GM18909 (cell line): Measurements from ENCODE around the gene NGF.
"Not testable (repeated sequence)": the region's sequence is repeated elsewhere in the genome, so short reads cannot be mapped to it uniquely, and the experiment has no call there.

ENCODE experiments used
- ATAC-seq: cut with Tn5 transposase; IDR thresholded peaks from one replicate; pipeline ENCODE4 v1.9.1; 2021; ENCODE audit warnings: mild to moderate bottlenecking; ENCODE audit not compliant: unreplicated experiment, poor library complexity

The NGF gene

GRCh38 chr1:115311474-115311989 is 26.5 kb downstream of the NGF start:
- no peak for ATAC-seq

GRCh38 chr1:115310581-115311473 is 27.2 kb downstream of the NGF start:
- ATAC-seq: peak; percentile 45

- not testable (repeated sequence) for ATAC-seq
These were observed 28.5 kb downstream of the NGF start for GRCh38 chr1:115309504-115309903.

- no peak for ATAC-seq
These were observed 29.1 kb downstream of the NGF start for GRCh38 chr1:115308969-115309368.

- ATAC-seq: no peak
These were observed 30.4 kb downstream of the NGF start for GRCh38 chr1:115307661-115308060.

GRCh38 chr1:115306146-115306545 is 31.9 kb downstream of the NGF start:
- ATAC-seq: no peak

- no peak for ATAC-seq
These were observed 34.7 kb downstream of the NGF start for GRCh38 chr1:115303364-115303763.

GRCh38 chr1:115302390-115302961 is 35.6 kb downstream of the NGF start:
- no peak for ATAC-seq

- no peak for ATAC-seq
These were observed 36.5 kb downstream of the NGF start for GRCh38 chr1:115301438-115302020.

- ATAC-seq: no peak
These were observed 37.8 kb downstream of the NGF start for GRCh38 chr1:115300087-115300876.

- ATAC-seq: no peak
These were observed 38.8 kb downstream of the NGF start for GRCh38 chr1:115299266-115299665.

- ATAC-seq: peak; percentile 85
These were observed 41.1 kb downstream of the NGF start for GRCh38 chr1:115296981-115297380.

- ATAC-seq: no peak
These were observed 41.9 kb downstream of the NGF start for GRCh38 chr1:115295904-115296696.

- no peak for ATAC-seq
These were observed 44.1 kb downstream of the NGF start for GRCh38 chr1:115293899-115294298.

- ATAC-seq: no peak
These were observed 45.0 kb downstream of the NGF start for GRCh38 chr1:115293006-115293405.

GRCh38 chr1:115291741-115292140 is 46.3 kb downstream of the NGF start:
- ATAC-seq: no peak

GRCh38 chr1:115289940-115290339 is 48.1 kb downstream of the NGF start:
- ATAC-seq: no peak

GRCh38 chr1:115288591-115289198 is 49.4 kb downstream of the NGF start:
- no peak for ATAC-seq
